Ishikawa (cell line): Measurements from ENCODE around the gene SEMA4C.

Experiments
- CEBPB ChIP-seq: IDR thresholded peaks from 2 replicates; pipeline ENCODE4 v1.6.1; 2012
- FOXM1 ChIP-seq: IDR thresholded peaks from 2 replicates; pipeline ENCODE4 v1.6.1; 2012; ENCODE audit warnings: low read depth, borderline replicate concordance
- MAX ChIP-seq: IDR thresholded peaks from 2 replicates; pipeline ENCODE4 v1.6.1; 2012
- USF1 ChIP-seq: IDR thresholded peaks from 2 replicates; pipeline ENCODE4 v1.6.1; 2012
- YY1 ChIP-seq: IDR thresholded peaks from 2 replicates; pipeline ENCODE4 v1.6.1; 2012; ENCODE audit warnings: low read depth

GRCh38 chr2:96842600-96842999, 27.3 kb downstream of the SEMA4C start:
- TF ChIP-seq USF1, result no peak
- no peak for TF ChIP-seq CEBPB
- no peak for TF ChIP-seq FOXM1
- no peak for TF ChIP-seq MAX
- TF ChIP-seq YY1, result no peak
